A673 (cell line): Measurements from ENCODE around the gene LRRC25. TPM values are rescaled to one million over a fixed set of nuclear protein-coding genes. Genes with fewer than 3 reads are reported as not detected.

Experiments used
- BruUV-seq: library from RNA; stranded (reverse); fragments of 400-500 nt; replicated peaks from 2 replicates; lab custom pipeline; 2021; lab: Mats Ljungman, UMichigan
- CTCF ChIA-PET: fragments of 300-600 bp; sonication (Branson Sonifier 250); formaldehyde crosslinking; loops from one replicate; lab custom pipeline; 2022; ENCODE audit warnings: antibody characterized with exemption; lab: Charles Lee
- POLR2A ChIA-PET: fragments of 300-600 bp; sonication (Branson Sonifier 250); formaldehyde crosslinking; loops from one replicate; lab custom pipeline; 2022; ENCODE audit warnings: antibody characterized with exemption; ENCODE audit not compliant: low non-redundant PET; lab: Charles Lee
- DNase-seq: peaks from one replicate; pipeline ENCODE4 v3.0.0-alpha.2; 2015; ENCODE audit warnings: low spot score
- H3K27ac ChIP-seq: fragments of 200-600 bp; sonication (generic); 2 replicates; pipeline ENCODE4 v1.5.1; 2016; ENCODE audit warnings: mixed run types, low read depth, mild to moderate bottlenecking, mixed read lengths, antibody characterized with exemption, low read length; ENCODE audit not compliant: poor library complexity, severe bottlenecking
- H3K27me3 ChIP-seq: fragments of 200-600 bp; sonication (generic); replicated peaks from 2 replicates; pipeline ENCODE4 v1.6.1; 2017; ENCODE audit warnings: mixed run types, low read depth, mild to moderate bottlenecking, mixed read lengths, antibody characterized with exemption, low read length; ENCODE audit not compliant: insufficient read depth, poor library complexity
- H3K36me3 ChIP-seq: fragments of 200-600 bp; sonication (generic); 2 replicates; pipeline ENCODE4 v1.6.1; 2016; ENCODE audit warnings: mixed run types, mild to moderate bottlenecking, mixed read lengths, antibody characterized with exemption, low read length; ENCODE audit not compliant: insufficient read depth, poor library complexity, severe bottlenecking
- H3K4me1 ChIP-seq: fragments of 200-600 bp; sonication (generic); 2 replicates; pipeline ENCODE4 v1.6.1; 2017; ENCODE audit warnings: mixed run types, mild to moderate bottlenecking, mixed read lengths, antibody characterized with exemption, low read length; ENCODE audit not compliant: insufficient read depth, poor library complexity, severe bottlenecking
- H3K4me3 ChIP-seq: fragments of 200-600 bp; sonication (generic); 2 replicates; pipeline ENCODE4 v1.5.1; 2016; ENCODE audit warnings: low read depth, mixed run types, mild to moderate bottlenecking, mixed read lengths, low read length; ENCODE audit not compliant: poor library complexity, severe bottlenecking
- H3K9me3 ChIP-seq: fragments of 200-600 bp; sonication (generic); 2 replicates; pipeline ENCODE4 v1.6.1; 2016; ENCODE audit warnings: mixed run types, low read depth, mild to moderate bottlenecking, mixed read lengths, antibody characterized with exemption, low read length; ENCODE audit not compliant: poor library complexity, severe bottlenecking
- CTCF ChIP-seq: fragments of 300-800, 200-600 bp; sonication (generic); conservative IDR thresholded peaks from 2 replicates; pipeline ENCODE4 v1.5.1; 2017; ENCODE audit warnings: low read depth, mild to moderate bottlenecking, antibody characterized with exemption, low read length, moderate library complexity, mixed read lengths
- EZH2 ChIP-seq: fragments of 200-600 bp; sonication (generic); IDR thresholded peaks from 2 replicates; pipeline ENCODE4 v1.6.1; 2017; ENCODE audit warnings: borderline replicate concordance, low read depth, mild to moderate bottlenecking, mixed read lengths, antibody characterized with exemption, low read length; ENCODE audit not compliant: poor library complexity, severe bottlenecking
- intact Hi-C: fragments of 100-400 bp; cut with micrococcal nuclease; formaldehyde crosslinking; loops from one replicate; pipeline ENCODE4 v1.10.0; 2022; ENCODE audit not compliant: unreplicated experiment
- total RNA-seq: library from RNA; stranded (reverse); gene quantifications from 2 replicates; pipeline ENCODE4 v1.2.3, GENCODE V29; 2021

The LRRC25 gene
- total RNA-seq, 1 experiment from 2014 or later = not detected

- Histone ChIP-seq H3K27me3 (no peaks in the 10 kb centered on the region), H3K4me3 (peak within 1 kb of the TSS; percentile 66), H3K9me3 (no peaks in the 10 kb centered on the region), H3K4me1 (peaks cover 47% of the 10 kb centered on the region), H3K27ac (peak within 1 kb of the TSS; percentile 84), H3K36me3 (peaks cover 26% of the 10 kb centered on the region)
- intact Hi-C loops = no loop called here
- ChIA-PET CTCF (interaction anchor here (0.6 kb wide), 2 partner anchors 8 to 89 kb away, joined by 5 to 6 read pairs; no protein-coding TSS in a partner anchor), POLR2A (interaction anchor here (0.6 kb wide), 2 partner anchors 139 to 529 kb away, joined by 3 to 12 read pairs; no protein-coding TSS in a partner anchor)
- TF ChIP-seq CTCF (no peak), EZH2 (no peak)
- no TSS peak for BruUV-seq
- peak; percentile 67 for DNase-seq
Measured at GRCh38 chr19:18437491-18438330, 40.3 kb upstream of the LRRC25 start, which contains the start of gene ISYNA1. ISYNA1 (minus strand) TSS chr19:18438133; CDS start chr19:18437979, 154 bp downstream.

- Histone ChIP-seq H3K4me3 (peak overlapping the region; percentile 66), H3K9me3 (no peaks in the 10 kb centered on the region), H3K4me1 (peaks cover 55% of the 10 kb centered on the region), H3K27ac (peak overlapping the region; percentile 50), H3K27me3 (no peaks in the 10 kb centered on the region), H3K36me3 (peaks cover 30% of the 10 kb centered on the region)
- TF ChIP-seq CTCF = no peak
- TF ChIP-seq EZH2 = no peak
- intact Hi-C loops = no loop called here
- BruUV-seq = no TSS peak
- CTCF ChIA-PET = interaction anchor here (0.6 kb wide), 2 partner anchors 9 to 88 kb away, joined by 5 to 6 read pairs; no protein-coding TSS in a partner anchor
- POLR2A ChIA-PET = interaction anchor here (0.6 kb wide), 1 partner anchor 139 kb away, joined by 3 read pairs; no protein-coding TSS in a partner anchor
- DNase-seq = peak; percentile 96
Measured at GRCh38 chr19:18436671-18437490, 39.5 kb upstream of the LRRC25 start.
